NCI-H1092 treated with DMSO at 0.1 percent for 48 hours (cell line): ENCODE measurements around the gene ANKRD18B.
"Not testable (repeated sequence)": the region's sequence is repeated elsewhere in the genome, so short reads cannot be mapped to it uniquely, and the experiment has no call there.

Experiments
- DNase-seq: peaks from one replicate; lab custom pipeline; 2025; lab: John Stamatoyannopoulos, UW

Gene ANKRD18B

DNA sequence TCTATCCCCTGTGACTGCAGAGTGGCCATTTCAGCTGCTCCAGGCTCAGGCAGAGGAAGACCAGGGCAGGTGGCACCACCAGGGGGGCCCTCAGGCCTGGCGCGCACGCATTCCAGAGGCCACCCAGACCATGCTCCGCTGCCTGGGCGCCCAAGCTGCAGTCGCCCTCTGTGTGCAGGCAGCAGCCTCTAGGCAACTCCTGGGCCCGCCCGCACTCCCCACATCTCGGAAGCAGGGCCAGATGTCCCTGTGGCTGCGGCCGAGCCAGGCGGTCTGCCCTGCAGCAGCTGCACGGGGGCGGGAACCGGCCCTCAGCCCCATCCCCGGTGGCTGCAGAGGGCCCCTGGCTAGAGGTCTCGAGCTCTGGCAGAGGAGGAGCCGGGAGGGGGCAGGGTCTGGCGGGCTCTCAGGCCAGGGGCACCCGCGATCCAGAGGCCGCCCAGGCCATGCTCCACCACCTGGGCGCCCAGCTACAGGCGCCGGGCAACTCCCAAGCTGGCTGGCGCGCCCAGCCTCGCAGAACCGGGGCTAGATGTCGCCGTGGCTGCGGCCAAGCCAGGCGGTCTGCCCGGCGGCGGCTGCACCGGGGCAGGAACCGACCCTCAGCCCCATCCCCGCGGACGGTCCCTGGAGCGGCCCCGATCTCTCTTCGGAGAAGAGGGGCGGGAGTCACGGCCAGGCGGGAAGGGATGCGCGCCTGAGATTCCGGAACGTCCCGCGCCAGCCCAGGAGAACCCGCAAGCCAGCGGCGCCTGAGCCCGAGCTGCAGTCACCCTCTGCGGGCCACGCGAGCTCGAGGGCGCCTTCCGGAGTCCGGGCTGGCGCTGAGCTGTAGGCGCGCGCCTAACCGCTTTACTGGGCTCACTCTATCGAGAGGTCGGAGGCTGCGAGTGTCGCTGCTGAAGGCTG is at the start of gene ANKRD18B:
Gene ANKRD18B, plus strand, starts transcription at position 855 of the 909 bp plus-strand sequence. CDS start 239 bp downstream, outside the sequence.
- DNase-seq = peak; percentile 71

DNA sequence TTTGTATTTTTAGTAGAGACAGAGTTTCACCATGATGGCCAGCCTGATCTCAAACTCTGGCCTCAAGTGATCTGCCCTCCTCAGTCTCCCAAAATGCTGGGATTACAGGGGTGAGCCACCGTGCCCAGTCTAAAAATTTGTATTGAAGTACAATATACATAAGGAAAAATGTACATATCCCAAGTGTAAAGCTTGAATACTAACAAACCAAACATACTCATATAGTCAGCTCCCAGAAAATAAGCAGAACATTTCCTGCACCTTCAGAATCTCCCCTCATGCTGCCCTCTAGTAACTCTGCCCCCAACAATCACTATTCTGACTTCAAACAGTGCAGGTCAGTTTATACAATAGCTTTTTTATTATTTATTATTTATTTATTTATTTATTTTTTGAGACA is 48.7 kb upstream of the ANKRD18B start:
- no peak for DNase-seq

GRCh38 chr9:33476503-33476902 is 47.5 kb upstream of the ANKRD18B start:
- no peak for DNase-seq

DNA sequence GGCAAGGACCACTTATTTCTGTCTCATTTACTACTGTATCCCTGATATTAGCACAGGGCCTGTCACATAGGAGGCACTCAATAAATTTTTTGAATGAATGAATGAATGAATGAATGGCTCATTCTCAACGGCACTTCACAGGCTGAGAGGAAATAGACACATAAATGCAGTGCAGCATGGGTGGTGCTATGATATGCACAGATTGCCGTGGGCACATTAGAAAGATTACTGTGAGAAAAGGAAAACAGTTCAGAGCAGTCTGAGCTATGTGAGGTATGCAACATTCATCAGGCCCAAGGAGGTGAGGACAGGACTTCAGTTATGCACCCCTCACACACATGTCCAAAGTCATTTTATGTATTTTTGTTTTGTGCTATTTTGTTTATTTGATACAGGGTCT is 43.9 kb upstream of the ANKRD18B start:
- no peak for DNase-seq

GRCh38 chr9:33480976-33481375 is 43.1 kb upstream of the ANKRD18B start:
- no peak for DNase-seq

DNA sequence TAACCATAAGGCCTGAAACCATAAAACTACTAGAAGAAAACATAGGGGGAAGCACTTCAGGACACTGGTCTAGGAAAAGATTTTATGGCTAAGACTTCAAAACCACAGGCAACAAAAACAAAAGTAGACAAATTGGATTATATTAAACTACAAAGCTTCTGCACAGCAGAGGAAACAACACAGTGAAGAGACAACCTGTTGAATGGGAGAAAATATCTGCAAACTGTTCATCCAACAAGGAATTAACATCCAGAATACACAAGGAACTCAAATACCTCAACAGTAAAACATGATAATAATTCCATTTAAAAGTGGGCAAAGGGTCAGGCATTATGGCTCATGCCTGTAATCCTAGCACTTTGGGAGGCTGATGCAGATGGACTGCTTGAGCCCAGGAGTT is 38.7 kb upstream of the ANKRD18B start:
- not testable (repeated sequence) for DNase-seq

- no peak for DNase-seq
These were observed 35.0 kb upstream of the ANKRD18B start for GRCh38 chr9:33489066-33489465.

GRCh38 chr9:33493819-33494218 is 30.2 kb upstream of the ANKRD18B start:
- DNase-seq = not testable (repeated sequence)

- DNase-seq = no peak
These were observed 25.7 kb upstream of the ANKRD18B start for GRCh38 chr9:33498387-33498786.

GRCh38 chr9:33506626-33507370 is 17.3 kb upstream of the ANKRD18B start:
- DNase-seq = no peak

DNA sequence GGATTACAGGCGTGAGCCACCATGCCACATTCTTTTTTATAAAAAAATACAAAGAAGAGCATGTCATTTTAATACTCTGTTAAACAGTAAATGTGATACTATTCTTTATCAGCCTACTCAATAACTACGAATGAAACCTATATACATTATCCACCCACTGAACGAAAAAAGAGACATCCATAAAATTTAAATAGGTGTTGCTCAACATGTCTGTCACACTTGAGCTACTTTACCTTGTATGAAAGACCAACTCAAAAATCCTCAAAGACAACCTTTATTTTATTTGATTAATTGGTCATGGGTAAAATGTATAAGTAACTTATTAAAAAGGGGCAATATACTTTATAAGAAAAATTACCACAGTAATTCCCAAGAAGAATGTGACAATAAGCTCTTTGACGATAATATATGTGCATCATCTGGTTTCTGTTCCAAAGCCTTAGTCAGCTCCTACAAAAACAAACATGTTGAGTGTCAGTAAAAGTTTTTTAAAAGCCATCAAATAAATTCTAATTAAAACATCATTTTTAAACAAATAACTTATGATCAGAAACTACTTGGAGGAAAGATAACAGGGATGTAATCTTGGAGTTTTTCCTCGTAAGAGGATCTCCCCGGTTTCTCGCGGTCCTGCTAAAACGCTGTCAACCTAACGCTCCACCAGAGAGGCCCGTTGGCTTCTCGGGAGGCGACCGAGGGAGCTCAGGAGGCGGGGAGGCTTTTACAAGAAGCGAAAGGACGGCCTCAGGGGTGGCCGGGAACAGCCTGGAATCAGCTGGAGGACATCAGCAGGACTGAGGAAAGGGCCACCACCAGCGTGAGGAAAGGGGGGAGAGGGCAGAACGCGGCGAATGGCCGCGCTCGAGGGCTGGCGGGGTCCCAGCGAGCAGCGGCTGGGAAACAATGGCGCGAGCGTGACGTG is 13.5 kb upstream of the ANKRD18B start:
- DNase-seq = peak; percentile 80

GRCh38 chr9:33511184-33511517 is 12.9 kb upstream of the ANKRD18B start:
- DNase-seq = not testable (repeated sequence)

DNA sequence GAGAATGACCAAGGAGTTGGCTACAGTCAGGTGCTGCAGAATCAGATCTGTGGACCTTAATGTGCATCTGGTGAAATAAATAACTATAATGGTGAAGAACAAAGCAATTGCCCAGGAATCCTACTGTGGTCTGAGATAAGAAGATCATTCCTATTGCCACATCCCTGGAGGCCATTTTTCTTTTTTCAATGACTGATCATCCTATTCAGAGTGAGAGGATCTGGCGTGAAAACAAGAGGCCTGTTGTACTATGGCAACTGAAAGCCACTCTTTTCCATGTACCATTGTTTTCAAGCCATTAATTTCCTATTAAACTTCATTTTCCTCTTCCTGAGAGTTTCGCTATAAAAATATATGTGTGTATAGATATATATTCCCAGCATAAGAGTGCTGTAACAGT is 11.5 kb upstream of the ANKRD18B start:
- not testable (repeated sequence) for DNase-seq

DNA sequence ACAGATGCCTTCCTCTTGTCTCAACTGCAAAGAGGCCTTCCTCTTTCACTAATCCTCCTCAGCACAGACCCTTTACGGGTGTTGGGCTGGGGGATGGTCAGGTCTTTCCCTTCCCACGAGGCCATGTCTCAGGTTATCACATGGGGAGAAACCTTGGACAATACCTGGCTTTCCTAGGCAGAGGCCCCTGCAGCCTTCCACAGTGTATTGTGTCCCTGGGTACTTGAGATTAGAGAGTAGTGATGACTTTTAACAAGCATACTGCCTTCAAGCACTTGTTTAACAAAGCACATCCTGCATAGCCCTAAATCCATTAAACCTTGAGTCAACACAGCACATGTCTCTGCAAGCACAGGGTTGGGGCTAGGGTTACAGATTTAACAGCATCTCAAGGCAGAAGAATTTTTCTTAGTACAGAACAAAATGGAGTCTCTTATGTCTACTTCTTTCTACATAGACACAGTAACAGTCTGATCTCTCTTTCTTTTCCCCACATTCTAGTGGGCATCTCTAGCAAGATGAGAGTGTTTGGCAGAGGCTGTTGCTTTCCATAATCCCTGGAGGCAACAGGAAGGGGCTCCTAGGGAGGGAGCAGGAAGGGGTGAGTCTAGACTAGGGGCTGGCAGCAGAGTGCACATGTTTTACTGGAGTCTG is 8.6 kb upstream of the ANKRD18B start:
- DNase-seq = peak; percentile 34

DNA sequence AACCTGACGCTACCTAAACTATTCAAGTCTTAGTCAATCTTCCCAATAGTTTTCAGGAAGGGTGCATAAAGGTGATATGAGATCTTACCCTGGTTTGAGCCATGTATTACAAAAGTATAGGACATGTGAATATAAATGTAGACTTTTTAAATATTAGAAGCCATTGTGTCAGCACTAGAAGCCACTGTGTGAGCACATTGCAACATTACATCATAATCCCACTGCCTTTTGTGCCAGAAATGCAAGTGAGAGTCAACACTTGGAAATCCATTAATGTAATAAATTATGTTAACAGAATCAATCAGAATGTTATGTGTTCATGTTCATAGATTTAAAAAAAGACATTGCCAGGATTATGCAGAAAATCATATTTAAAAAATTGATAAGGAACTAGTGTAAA is 7.7 kb upstream of the ANKRD18B start:
- not testable (repeated sequence) for DNase-seq

GRCh38 chr9:33517373-33517772 is 6.7 kb upstream of the ANKRD18B start:
- peak; percentile 39 for DNase-seq

GRCh38 chr9:33517934-33518577 is 6.0 kb upstream of the ANKRD18B start:
- not testable (repeated sequence) for DNase-seq

- DNase-seq = not testable (repeated sequence)
These were observed 2.2 kb upstream of the ANKRD18B start for GRCh38 chr9:33521861-33522260.

DNA sequence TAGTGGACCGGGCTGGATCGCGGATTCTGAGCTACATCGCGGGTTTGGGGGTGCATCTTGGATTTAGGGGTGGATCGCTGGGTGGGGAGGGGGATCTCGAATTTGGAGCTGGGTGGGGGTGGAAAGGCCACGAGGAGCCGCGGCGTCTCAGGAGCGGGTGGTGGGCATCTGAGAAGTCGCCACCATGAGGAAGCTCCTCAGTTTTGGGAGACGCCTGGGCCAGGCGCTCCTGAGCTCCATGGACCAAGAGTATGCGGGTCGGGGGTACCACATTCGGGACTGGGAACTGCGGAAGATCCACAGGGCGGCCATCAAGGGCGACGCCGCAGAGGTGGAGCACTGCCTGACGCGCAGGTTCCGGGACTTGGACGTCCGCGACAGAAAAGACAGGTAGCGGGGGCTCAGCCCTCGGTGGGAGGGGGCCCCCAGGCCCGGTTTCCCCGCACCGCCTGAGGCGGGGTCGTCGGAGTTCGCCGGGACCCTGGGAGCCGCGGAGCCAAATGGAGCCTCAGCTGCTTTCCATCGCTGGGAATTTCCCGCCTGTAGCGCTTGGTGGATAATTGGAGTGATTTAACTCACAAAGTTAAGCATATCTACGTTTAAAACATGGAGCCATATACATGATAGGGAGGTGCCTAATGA is 376 bp downstream of the ANKRD18B start:
- peak; percentile 68 for DNase-seq

- DNase-seq = peak; percentile 16
These were observed 4.0 kb downstream of the ANKRD18B start for GRCh38 chr9:33528069-33528468.
